SIG-M5 (cell line): Measurements from ENCODE around the gene EXOSC6.
"Not testable (repeated sequence)": the region's sequence is repeated elsewhere in the genome, so short reads cannot be mapped to it uniquely, and the experiment has no call there.

Experiments used
- DNase-seq: peaks from one replicate; lab custom pipeline; 2025; lab: John Stamatoyannopoulos, UW

Gene EXOSC6

DNA sequence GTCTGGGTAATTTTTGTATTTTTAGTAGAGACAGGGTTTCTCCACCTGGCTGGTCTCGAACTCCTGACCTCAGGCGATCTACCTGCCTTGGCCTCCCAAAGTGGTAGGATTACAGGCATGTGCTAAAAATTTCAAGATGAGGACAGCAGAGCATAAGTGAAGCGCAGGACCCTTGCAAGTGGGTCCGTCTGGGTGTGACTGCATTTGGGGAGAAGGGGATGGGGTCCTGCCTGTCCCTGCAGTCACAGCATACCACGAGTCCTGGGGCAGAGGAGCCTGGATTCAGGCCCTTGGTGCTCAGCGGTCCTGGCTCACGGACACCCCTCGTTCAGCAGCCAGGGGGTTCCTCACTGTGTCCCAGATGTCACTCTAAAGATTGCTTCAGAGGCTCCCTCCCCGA is 53.5 kb downstream of the EXOSC6 start:
- not testable (repeated sequence) for DNase-seq

GRCh38 chr16:70197611-70198010 is 54.1 kb downstream of the EXOSC6 start:
- not testable (repeated sequence) for DNase-seq
